Small intestine (tissue), 7 donors: ENCODE measurements around the gene TLE3. TPM values are rescaled to one million over a fixed set of nuclear protein-coding genes. Genes with fewer than 3 reads are reported as not detected.

ENCODE experiments used
- DNase-seq, 2 donors: peaks; one replicate each; pipeline versions ENCODE4 v3.0.0 to v3.0.0-alpha.2; 2013
- FAIRE-seq: peaks from 2 replicates; lab custom pipeline; 2012; peaks lifted over from hg19 to GRCh38; lab: Jason Lieb, UNC
- H3K27ac ChIP-seq, 3 donors: one replicate each; pipeline ENCODE4 v1.5.1; 2013; ENCODE audit warnings: low read length in 2 of 3, mild to moderate bottlenecking in 2 of 3, control low read depth in 1 of 3, inconsistent platforms in 1 of 3, low read depth in 1 of 3, moderate library complexity in 1 of 3
- H3K27me3 ChIP-seq, 3 donors: one replicate each; pipeline ENCODE4 v1.6.1; 2013; ENCODE audit warnings: low read length in 3 of 3, inconsistent platforms in 1 of 3; ENCODE audit not compliant: control insufficient read depth in 3 of 3, insufficient read depth in 3 of 3
- H3K36me3 ChIP-seq, 3 donors: one replicate each; pipeline ENCODE4 v1.6.1; 2013; ENCODE audit warnings: low read length in 3 of 3, inconsistent platforms in 1 of 3, low read depth in 1 of 3, mild to moderate bottlenecking in 1 of 3, moderate library complexity in 1 of 3; ENCODE audit not compliant: control insufficient read depth in 3 of 3, insufficient read depth in 2 of 3
- H3K4me1 ChIP-seq, 3 donors: one replicate each; pipeline ENCODE4 v1.6.1; 2013; ENCODE audit warnings: low read length in 2 of 3, inconsistent platforms in 1 of 3, low read depth in 1 of 3, mild to moderate bottlenecking in 1 of 3, moderate library complexity in 1 of 3; ENCODE audit not compliant: control insufficient read depth in 3 of 3, insufficient read depth in 2 of 3
- H3K4me3 ChIP-seq, 3 donors: one replicate each; pipeline ENCODE4 v1.5.1; 2013; ENCODE audit warnings: low read length in 3 of 3, control low read depth in 1 of 3, inconsistent platforms in 1 of 3, low read depth in 1 of 3, mild to moderate bottlenecking in 1 of 3, moderate library complexity in 1 of 3
- H3K9me3 ChIP-seq, 2 donors: one replicate each; pipeline ENCODE4 v1.6.1; 2013; ENCODE audit warnings: low read depth in 1 of 2, low read length in 1 of 2; ENCODE audit not compliant: control insufficient read depth in 2 of 2, insufficient read depth in 1 of 2
- WGBS, 3 donors: extraction: QIAGEN DNeasy Blood & Tissue Kit; methylation state at CpG; one replicate each; pipeline ENCODE4 v1.1.7; 2013; 5-methylcytosine and 5-hydroxymethylcytosine counted together
- polyA plus RNA-seq, 4 donors: library from polyadenylated mRNA; stranded (reverse) in 3 of 4; unstranded in 1 of 4; fragments of 200-250 nt in 3 of 4; fragments of 120-200 nt in 1 of 4; gene quantifications; one replicate each; pipeline versions ENCODE4 v1.2.1 to v1.2.3, GENCODE V29; 2013
- donor health status: healthy with polysubstance abuse.
- donor health status: control.
- donor health status: control.
- donor health status: Bipolar disorder and iron deficiency.
- donor health status: healthy.

TLE3 gene
- polyA plus RNA-seq, 4 donors, result 14.3 to 51.1 (median 18.4) TPM

DNA sequence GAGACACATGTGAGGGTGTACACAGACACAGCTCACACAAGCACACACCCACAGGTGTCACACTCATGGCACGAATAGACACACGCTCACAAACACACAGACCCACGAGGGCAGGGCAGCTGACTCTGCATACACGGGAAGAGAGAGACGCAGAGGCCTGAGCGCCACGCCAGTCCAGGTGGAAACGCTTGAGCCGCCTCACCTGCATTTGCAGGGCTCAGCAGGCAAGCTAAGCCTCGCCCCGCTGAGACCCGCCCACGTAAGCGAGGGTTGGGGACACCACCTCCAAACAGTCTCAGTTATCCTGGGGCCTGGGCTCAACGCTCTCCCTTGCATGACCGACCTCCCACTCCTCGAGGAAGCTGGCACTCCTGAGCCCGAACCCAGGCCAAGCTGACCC, 73.2 kb downstream of the TLE3 start:
- H3K36me3 ChIP-seq, result no peaks in the 10 kb centered on the region
- H3K9me3 ChIP-seq, result peaks cover 0 to 4% of the 10 kb centered on the region in 2 donors
- 65 to 80% (median 79%) methylated on average over 17 to 18 of the region's 18 CpGs for WGBS, 3 donors
- H3K27ac ChIP-seq, result no peak overlapping the region
- FAIRE-seq (no peak), DNase-seq (no peak)
- no peak overlapping the region for H3K4me3 ChIP-seq
- peaks cover 0 to 4% (median 0%) of the 10 kb centered on the region in 3 donors for H3K4me1 ChIP-seq
- peaks cover 0 to 22% (median 0%) of the 10 kb centered on the region in 3 donors for H3K27me3 ChIP-seq

DNA sequence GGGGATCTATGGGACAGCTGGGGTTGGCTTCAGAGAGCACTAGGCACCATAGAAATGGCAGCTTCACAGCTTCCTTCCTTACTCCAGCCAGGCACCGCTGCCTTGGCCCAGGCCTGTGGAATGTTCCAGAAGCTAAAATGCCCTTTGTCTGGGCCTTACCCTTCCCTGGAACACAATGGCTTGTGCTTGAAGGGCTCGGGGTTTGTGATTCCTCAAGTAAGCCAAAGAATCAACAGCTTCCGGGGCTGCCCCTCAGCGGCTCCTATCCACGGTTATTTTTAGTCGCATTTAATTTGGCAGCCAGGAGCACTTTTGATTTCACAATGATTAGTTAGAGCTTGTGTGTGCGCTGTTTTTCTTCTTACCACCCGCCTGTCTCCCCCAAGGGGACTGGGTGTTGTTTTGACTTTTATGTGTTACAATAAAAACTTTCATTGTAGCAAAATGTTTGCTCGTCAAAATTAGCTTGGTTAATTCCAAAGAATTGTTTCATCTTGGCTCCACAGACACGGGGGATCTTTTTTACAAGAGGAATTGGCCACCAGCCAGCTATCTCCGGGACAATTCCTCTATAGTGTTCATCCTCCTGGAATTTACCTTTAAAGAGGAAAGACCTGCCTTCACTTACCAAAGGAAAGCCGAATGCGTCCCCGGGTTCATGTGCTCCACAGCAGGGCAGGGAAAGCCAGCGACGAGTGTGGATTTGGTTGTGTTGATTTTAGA, 73.8 kb downstream of the TLE3 start:
- no peak overlapping the region for H3K4me3 ChIP-seq
- no peak for FAIRE-seq
- no peaks in the 10 kb centered on the region for H3K36me3 ChIP-seq
- H3K27me3 ChIP-seq, result peaks cover 0 to 22% (median 0%) of the 10 kb centered on the region in 3 donors
- H3K9me3 ChIP-seq, result peaks cover 0 to 4% of the 10 kb centered on the region in 2 donors
- 63 to 78% (median 74%) methylated on average over 16 of the region's 16 CpGs for WGBS, 3 donors
- peaks cover 0 to 4% (median 0%) of the 10 kb centered on the region in 3 donors for H3K4me1 ChIP-seq
- no peak for DNase-seq
- H3K27ac ChIP-seq, result peak overlapping the region in 1 of 3 donors; percentile 37

DNA sequence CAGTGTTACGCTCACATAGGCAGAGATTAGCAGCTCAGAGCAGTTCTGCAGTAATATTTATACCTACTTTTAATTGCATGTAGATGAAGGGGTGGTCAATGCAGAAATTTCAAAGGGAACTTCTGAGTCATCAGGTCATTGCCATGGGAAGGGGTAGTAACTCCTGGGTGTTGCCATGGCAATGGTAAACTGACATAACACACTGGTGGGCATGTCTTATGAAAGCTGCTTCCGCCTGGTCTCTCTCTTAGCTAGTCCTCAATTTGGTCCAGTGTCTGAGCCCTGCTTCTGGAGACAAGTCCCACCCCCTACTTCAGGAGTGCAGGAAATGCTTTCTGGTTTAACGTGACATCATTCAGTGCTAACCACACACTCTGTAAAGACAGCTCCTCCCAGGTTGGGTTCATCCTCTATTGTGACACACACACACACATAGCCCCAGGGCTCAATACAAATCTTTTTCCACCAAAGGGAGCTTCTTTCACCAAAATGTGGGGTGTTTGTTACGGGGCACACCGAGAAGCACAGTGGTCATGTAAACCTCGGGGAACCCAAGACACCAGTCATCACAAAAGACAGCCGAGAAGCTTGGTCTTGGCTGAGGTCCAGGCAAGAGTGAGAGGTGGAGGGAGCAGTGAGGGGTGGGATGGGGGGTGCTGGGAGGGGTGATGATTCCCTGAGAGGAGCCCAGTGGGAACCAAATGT, 74.5 kb downstream of the TLE3 start:
- peak overlapping the region in 1 of 3 donors; percentile 37 for H3K27ac ChIP-seq
- WGBS, 3 donors, result 66 to 89% (median 72%) methylated on average over 7 of the region's 7 CpGs

GRCh38 chr15:70020229-70020628, 77.5 kb downstream of the TLE3 start:
- DNase-seq, result no peak
- no peak overlapping the region for H3K27ac ChIP-seq
- peaks cover 0 to 4% (median 0%) of the 10 kb centered on the region in 3 donors for H3K4me1 ChIP-seq
- H3K4me3 ChIP-seq, result no peak overlapping the region
- H3K36me3 ChIP-seq, result no peaks in the 10 kb centered on the region
- no peak for FAIRE-seq
- peaks cover 0 to 12% (median 2%) of the 10 kb centered on the region in 3 donors for H3K27me3 ChIP-seq
- 88 to 91% (median 89%) methylated on average over 5 of the region's 5 CpGs for WGBS, 3 donors
- peaks cover 0 to 12% of the 10 kb centered on the region in 2 donors for H3K9me3 ChIP-seq

More for the DNA sequence above, 74.5 kb downstream of the TLE3 start:
- no peaks in the 10 kb centered on the region for H3K36me3 ChIP-seq
- peaks cover 0 to 4% of the 10 kb centered on the region in 2 donors for H3K9me3 ChIP-seq
- H3K4me3 ChIP-seq, result no peak overlapping the region
- peaks cover 0 to 4% (median 0%) of the 10 kb centered on the region in 3 donors for H3K4me1 ChIP-seq
- FAIRE-seq, result no peak
- peak; percentile 14 to 56 for DNase-seq
- peaks cover 0 to 22% (median 0%) of the 10 kb centered on the region in 3 donors for H3K27me3 ChIP-seq

DNA sequence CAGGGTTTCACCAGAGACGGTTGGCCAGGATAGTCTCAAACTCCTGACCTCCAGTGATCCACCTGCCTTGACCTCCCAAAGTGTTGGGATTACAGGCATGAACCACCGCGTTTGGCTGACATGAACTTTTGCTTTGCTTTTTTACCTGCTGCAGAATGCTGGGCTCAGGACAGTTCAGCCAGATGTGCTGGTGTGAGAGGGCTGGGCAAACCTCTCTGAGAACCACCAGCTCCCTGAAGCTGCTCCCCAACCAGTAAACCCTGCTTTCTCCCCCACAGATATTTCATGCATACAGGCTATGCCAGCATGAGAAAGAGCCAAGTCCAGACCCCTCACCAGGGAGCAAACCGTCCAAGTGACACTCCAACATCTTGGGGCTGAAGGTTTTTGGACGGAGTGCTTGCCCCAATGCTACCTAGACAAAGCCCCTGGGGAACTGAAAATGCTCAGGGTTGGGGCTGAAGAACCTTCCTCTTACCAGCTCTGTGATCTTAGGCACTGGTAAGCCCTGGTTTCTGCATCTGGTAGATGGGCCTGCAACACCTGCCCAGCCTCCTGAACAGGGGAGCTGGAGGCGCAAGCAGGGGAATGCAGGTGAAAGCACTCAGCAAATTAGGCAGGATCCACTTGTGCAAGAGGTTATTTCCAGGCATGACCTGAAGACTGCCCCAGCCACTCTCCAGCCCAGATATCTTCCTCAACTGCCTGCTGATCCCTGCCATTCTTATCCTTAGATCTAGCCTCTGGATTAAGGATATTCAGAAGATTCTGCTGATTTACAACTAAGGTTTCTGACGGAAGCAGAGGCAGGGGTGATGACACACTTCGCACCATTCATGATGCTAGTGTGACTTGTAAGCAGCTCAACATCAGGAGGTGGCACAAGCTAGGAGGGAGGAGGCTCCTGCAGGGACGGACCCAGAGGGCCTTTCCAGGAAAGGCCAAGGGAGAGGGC, 78.8 kb downstream of the TLE3 start:
- no peak for DNase-seq
- Histone ChIP-seq H3K36me3 (no peaks in the 10 kb centered on the region), H3K9me3 (peaks cover 0 to 12% of the 10 kb centered on the region in 2 donors), H3K4me1 (peaks cover 0 to 4% (median 0%) of the 10 kb centered on the region in 3 donors), H3K27ac (no peak overlapping the region), H3K27me3 (peaks cover 0 to 4% (median 2%) of the 10 kb centered on the region in 3 donors), H3K4me3 (no peak overlapping the region)
- no peak for FAIRE-seq
- WGBS, 3 donors, result 90 to 91% (median 90%) methylated on average over 9 of the region's 9 CpGs

DNA sequence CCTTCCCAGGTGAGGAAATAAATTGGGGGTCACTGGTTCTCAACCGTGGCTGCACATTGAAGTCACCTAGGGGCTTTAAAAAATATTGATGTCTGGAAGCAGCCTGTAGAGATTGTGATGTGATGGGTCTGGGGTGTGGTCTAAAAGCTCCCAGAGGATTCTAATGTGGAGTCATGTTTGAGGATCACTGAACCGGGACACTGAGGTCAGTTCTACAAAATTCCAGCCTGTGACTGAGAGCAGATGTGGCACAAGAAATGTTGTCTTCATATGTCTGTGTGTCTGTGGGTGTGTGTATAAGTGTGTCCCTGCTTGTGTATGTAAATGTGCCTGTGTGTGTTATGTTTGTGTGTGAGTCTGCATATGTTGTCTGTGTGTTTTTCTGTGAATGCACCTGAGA, 79.9 kb downstream of the TLE3 start:
- Histone ChIP-seq H3K27me3 (peaks cover 0 to 4% (median 2%) of the 10 kb centered on the region in 3 donors), H3K4me1 (no peaks in the 10 kb centered on the region), H3K4me3 (no peak overlapping the region), H3K27ac (no peak overlapping the region), H3K36me3 (no peaks in the 10 kb centered on the region), H3K9me3 (peaks cover 0 to 12% of the 10 kb centered on the region in 2 donors)
- FAIRE-seq (no peak), DNase-seq (no peak)
- WGBS, 3 donors, result 84 to 92% (median 92%) methylated on average over 2 of the region's 2 CpGs

- peaks cover 0 to 3% (median 2%) of the 10 kb centered on the region in 3 donors for H3K27me3 ChIP-seq
- no peak overlapping the region for H3K27ac ChIP-seq
- FAIRE-seq (no peak), DNase-seq (no peak)
- peaks cover 0 to 11% of the 10 kb centered on the region in 2 donors for H3K9me3 ChIP-seq
- H3K4me3 ChIP-seq, result no peak overlapping the region
- H3K4me1 ChIP-seq, result no peaks in the 10 kb centered on the region
- H3K36me3 ChIP-seq, result no peaks in the 10 kb centered on the region
- 93 to 96% (median 94%) methylated on average over 4 of the region's 4 CpGs for WGBS, 3 donors
These were observed 80.7 kb downstream of the TLE3 start for GRCh38 chr15:70017025-70017424.
